Stomach (tissue), 9 donors: ENCODE measurements around the gene AMPH. TPM values are rescaled to one million over a fixed set of nuclear protein-coding genes. Genes with fewer than 3 reads are reported as not detected.

Experiments
- DNase-seq, 2 donors: peaks; one replicate each; pipeline versions ENCODE4 v3.0.0 to v3.0.0-alpha.2; 2013 to 2019
- H3K27ac ChIP-seq, 5 donors: fragments of 200-600 bp in 4 of 5; sonication (generic) in 4 of 5; one replicate each; pipeline ENCODE4 v1.5.1; 2013 to 2019; ENCODE audit warnings: mild to moderate bottlenecking in 1 of 5, moderate library complexity in 1 of 5
- H3K27me3 ChIP-seq, 3 donors: fragments of 200-600 bp; sonication (generic); one replicate each; pipeline ENCODE4 v1.5.1; 2017 to 2019; ENCODE audit warnings: mixed run types in 1 of 3
- H3K36me3 ChIP-seq, 4 donors: fragments of 200-600 bp; sonication (generic); 1 replicate in 3 of 4; 2 replicates in 1 of 4; pipeline ENCODE4 v1.5.1; 2016 to 2019
- H3K4me1 ChIP-seq, 4 donors: fragments of 200-600 bp; sonication (generic); one replicate each; pipeline ENCODE4 v1.5.1; 2016 to 2019
- H3K4me3 ChIP-seq, 4 donors: fragments of 200-600 bp; sonication (generic) in 3 of 4; one replicate each; pipeline ENCODE4 v1.5.1; 2016 to 2019; ENCODE audit warnings: mild to moderate bottlenecking in 1 of 4
- H3K9me3 ChIP-seq, 4 donors: fragments of 200-600 bp; sonication (generic); one replicate each; pipeline ENCODE4 v1.5.1; 2016 to 2019
- EP300 ChIP-seq: sonication (generic); formaldehyde crosslinking; IDR thresholded peaks from one replicate; pipeline ENCODE4 v1.6.1; 2017; ENCODE audit warnings: antibody characterized with exemption
- POLR2A ChIP-seq, 4 donors: fragments of 450-650 bp; IDR thresholded peaks; one replicate each; pipeline ENCODE4 v1.6.1; 2016; ENCODE audit warnings: antibody characterized with exemption in 4 of 4, control low read depth in 2 of 4, mild to moderate bottlenecking in 1 of 4, moderate library complexity in 1 of 4
- POLR2AphosphoS5 ChIP-seq, 3 donors: sonication (generic); formaldehyde crosslinking; IDR thresholded peaks; one replicate each; pipeline ENCODE4 v1.6.1; 2016; ENCODE audit warnings: antibody characterized with exemption in 3 of 3
- WGBS, 5 donors: extraction: QIAGEN DNeasy Blood & Tissue Kit in 3 of 5; methylation state at CpG; one replicate each; pipeline versions ENCODE4 v1.1.5 to v1.1.7; 2013 to 2018; 5-methylcytosine and 5-hydroxymethylcytosine counted together
- intact Hi-C: fragments of 100-400 bp; cut with DNase I; formaldehyde crosslinking; loops from one replicate; pipeline ENCODE4 v1.15.1; 2023; ENCODE audit warnings: low total_unique reads
- polyA plus RNA-seq, 3 donors: library from polyadenylated mRNA; stranded (reverse); fragments of 200-250 nt; gene quantifications; one replicate each; pipeline ENCODE4 v1.2.3, GENCODE V29; 2013
- small RNA-seq, 4 donors: library from RNA; depleted of rRNA; stranded (forward); fragments of <200 nt; gene quantifications; one replicate each; pipeline ENCODE3, GENCODE V24; 2016
- total RNA-seq, 5 donors: library from RNA; depleted of rRNA; stranded (reverse); fragments of >200 nt; gene quantifications; one replicate each; pipeline versions ENCODE4 v1.1.0 to v1.2.3, GENCODE V29; 2014 to 2016
- TF ChIP-seq, protein P1 (sequence below), 7 experiments: fragments of 450-650 bp in 4 of 7; fragments of 200-600 bp in 3 of 7; sonication (generic) in 3 of 7; IDR thresholded peaks; one replicate each; pipeline ENCODE4 v1.5.1; 2016 to 2019; ENCODE audit warnings: antibody characterized with exemption in 7 of 7, control low read depth in 2 of 7, mild to moderate bottlenecking in 1 of 7
- donor health status: healthy with polysubstance abuse.
- donor health status: Bipolar disorder and iron deficiency.
- donor health status: healthy.

Gene AMPH
- total and polyA plus RNA-seq, 8 donors: 0.80 to 13.0 (median 4.6) TPM; not detected in 1

DNA sequence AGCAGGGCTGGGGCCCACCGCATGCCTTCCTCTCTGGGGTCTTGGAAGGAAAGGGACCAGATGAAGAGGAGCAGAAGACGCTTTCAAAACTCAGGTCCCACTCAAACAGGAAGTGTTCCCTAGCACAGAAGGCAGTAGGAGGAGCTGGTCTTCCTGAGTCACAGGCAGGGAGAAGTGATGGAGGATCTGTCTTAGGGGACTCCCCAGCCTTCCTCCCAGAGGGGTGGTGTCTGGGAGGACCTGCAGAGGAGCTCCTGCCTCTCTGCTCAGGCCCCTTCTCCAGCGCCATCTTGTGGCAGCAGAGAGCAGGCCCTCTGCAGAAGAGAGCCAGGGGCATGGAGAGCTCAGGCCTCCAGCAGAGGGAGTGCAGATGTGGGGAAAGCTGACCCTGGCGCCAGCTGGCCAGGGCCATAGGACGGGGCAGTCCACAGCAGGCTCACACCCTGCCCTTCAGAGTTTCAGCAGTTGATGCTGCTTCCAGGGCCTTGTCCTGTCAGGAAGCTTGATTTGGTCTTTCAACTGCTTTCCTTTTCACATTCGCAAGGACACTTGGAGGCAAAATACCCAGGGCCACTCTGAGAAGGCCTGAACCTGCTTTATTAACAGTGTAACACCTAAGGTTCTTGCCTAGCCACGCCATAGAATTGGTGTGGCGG is 295.6 kb downstream of the AMPH start:
- DNase-seq: peak; percentile 81 to 93
- no peaks in the 10 kb centered on the region for H3K27me3 ChIP-seq
- TF ChIP-seq, protein P1, sequence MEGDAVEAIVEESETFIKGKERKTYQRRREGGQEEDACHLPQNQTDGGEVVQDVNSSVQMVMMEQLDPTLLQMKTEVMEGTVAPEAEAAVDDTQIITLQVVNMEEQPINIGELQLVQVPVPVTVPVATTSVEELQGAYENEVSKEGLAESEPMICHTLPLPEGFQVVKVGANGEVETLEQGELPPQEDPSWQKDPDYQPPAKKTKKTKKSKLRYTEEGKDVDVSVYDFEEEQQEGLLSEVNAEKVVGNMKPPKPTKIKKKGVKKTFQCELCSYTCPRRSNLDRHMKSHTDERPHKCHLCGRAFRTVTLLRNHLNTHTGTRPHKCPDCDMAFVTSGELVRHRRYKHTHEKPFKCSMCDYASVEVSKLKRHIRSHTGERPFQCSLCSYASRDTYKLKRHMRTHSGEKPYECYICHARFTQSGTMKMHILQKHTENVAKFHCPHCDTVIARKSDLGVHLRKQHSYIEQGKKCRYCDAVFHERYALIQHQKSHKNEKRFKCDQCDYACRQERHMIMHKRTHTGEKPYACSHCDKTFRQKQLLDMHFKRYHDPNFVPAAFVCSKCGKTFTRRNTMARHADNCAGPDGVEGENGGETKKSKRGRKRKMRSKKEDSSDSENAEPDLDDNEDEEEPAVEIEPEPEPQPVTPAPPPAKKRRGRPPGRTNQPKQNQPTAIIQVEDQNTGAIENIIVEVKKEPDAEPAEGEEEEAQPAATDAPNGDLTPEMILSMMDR (IDR thresholded peaks at IDR 0.05): peak in 5 of 7 experiments; percentile 56 to 88 (median 77)
- TF ChIP-seq EP300 (no peak), POLR2AphosphoS5 (IDR thresholded peaks at IDR 0.05) (peak in 1 of 3 donors; percentile 26)

DNA sequence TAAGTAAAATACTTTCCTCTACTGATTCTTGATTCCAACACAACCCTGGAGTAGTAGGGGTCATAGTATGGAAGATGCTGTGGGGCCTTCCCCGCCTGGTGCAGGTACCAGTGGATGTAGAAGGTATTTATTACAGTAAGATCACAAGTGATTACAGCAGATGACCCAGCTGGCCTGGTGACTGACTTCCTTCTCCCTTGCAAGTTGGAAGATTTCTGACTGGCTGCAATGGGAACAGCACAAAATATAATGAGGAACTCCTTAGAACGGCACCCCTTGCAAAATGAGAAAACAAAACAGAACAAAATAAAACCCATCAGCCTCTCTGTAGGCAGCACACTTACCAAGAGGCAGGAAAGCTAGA is 296.1 kb downstream of the AMPH start:
- no peaks in the 10 kb centered on the region for H3K27me3 ChIP-seq
- H3K27ac ChIP-seq: peak overlapping the region in 4 of 5 donors; percentile 43 to 70 (median 58)
- intact Hi-C loops: no loop called here
- H3K9me3 ChIP-seq: no peaks in the 10 kb centered on the region
- no peak overlapping the region for H3K4me3 ChIP-seq
- no peaks in the 10 kb centered on the region for H3K36me3 ChIP-seq
- peaks cover 0 to 12% (median 5%) of the 10 kb centered on the region in 4 donors for H3K4me1 ChIP-seq
- 58 to 85% (median 75%) methylated on average over 2 of the region's 2 CpGs for WGBS, 5 donors
- TF ChIP-seq EP300 (no peak), POLR2AphosphoS5 (IDR thresholded peaks at IDR 0.05) (no peak), POLR2A (IDR thresholded peaks at IDR 0.05) (no peak)
- TF ChIP-seq, protein P1 (IDR thresholded peaks at IDR 0.05): no peak
- DNase-seq: no peak

More for the DNA sequence above, 295.6 kb downstream of the AMPH start:
- intact Hi-C loops: no loop called here
- H3K4me1 ChIP-seq: peaks cover 0 to 12% (median 5%) of the 10 kb centered on the region in 4 donors
- H3K36me3 ChIP-seq: no peaks in the 10 kb centered on the region
- no peaks in the 10 kb centered on the region for H3K9me3 ChIP-seq
- WGBS, 5 donors: 50 to 79% (median 55%) methylated on average over 6 to 8 of the region's 8 CpGs
- H3K4me3 ChIP-seq: no peak overlapping the region
- H3K27ac ChIP-seq: peak overlapping the region; percentile 51 to 70 (median 65)

DNA sequence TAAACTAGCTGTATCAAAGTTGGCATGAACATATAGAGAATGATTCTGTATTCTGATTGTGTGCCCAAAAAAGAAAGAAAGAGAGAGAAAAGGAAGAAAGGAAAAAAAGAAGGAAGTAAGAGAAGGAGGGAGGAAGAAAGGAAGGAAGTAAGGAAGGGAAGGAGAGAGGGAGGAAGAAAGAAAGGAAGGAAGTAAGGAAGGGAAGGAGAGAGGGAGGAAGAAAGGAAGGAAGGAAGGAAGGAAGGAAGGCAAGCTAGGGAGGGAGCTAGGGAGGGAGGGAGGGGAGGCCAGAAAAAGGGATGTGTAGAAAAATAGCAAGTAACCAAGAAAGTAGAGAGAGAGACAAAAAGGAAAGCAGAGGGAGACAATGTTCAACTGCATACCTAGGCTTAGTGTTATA is 297.0 kb downstream of the AMPH start:
- TF ChIP-seq, protein P1 (IDR thresholded peaks at IDR 0.05): no peak
- no peak for TF ChIP-seq EP300
- TF ChIP-seq POLR2A (IDR thresholded peaks at IDR 0.05): no peak
- TF ChIP-seq POLR2AphosphoS5 (IDR thresholded peaks at IDR 0.05): no peak
- Histone ChIP-seq H3K36me3 (no peaks in the 10 kb centered on the region), H3K4me1 (peaks cover 0 to 12% (median 5%) of the 10 kb centered on the region in 4 donors), H3K4me3 (no peak overlapping the region), H3K27me3 (no peaks in the 10 kb centered on the region), H3K27ac (peak overlapping the region in 1 of 5 donors; percentile 65), H3K9me3 (no peaks in the 10 kb centered on the region)
- no peak for DNase-seq
- intact Hi-C loops: no loop called here

Small RNA genes within 50 kb of the gene (small RNA-seq; reads per million reads assigned to genes)
- 0 reads per million in 4 donors for gene RN7SL83P
- gene TRGV6: 0 reads per million in 4 donors
